Measurements from ENCODE around the gene SMURF2.
A peak's percentile ranks its signal among the peaks of the same experiment; 100 is the strongest.
"Not testable (repeated sequence)": the region's sequence is repeated elsewhere in the genome, so short reads cannot be mapped to it uniquely, and the experiment has no call there.

The SMURF2 gene

DNA sequence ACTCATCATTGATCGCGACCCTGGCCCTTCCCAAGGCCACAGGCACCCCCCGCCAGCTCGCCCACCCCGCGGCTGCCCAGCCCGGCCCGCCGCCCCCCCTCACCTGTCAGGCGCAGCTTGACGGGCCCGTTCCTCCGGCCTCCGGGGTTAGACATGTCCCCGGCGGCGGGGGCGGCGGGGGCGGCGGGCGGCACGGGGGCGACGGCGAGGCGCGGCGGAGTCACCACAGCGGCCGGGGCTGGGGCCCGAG lies 456 bp downstream of the SMURF2 start:
- H3K27ac Mint-ChIP-seq: peak overlapping the region; percentile 82 to 98 (median 96)
- peaks cover 5% of the 10 kb centered on the region for H3K36me3 Mint-ChIP-seq (ENCODE audit: low read depth)
- peak overlapping the region; percentile 99 to 100 (median 99) for H3K4me3 Mint-ChIP-seq
- H3K27me3 Mint-ChIP-seq (ENCODE audit: low read depth): no peaks in the 10 kb centered on the region
- H3K4me1 Mint-ChIP-seq: peaks cover 19% of the 10 kb centered on the region
- peaks cover 3% of the 10 kb centered on the region for H3K9me3 Mint-ChIP-seq
- TF ChIP-seq, protein P1, sequence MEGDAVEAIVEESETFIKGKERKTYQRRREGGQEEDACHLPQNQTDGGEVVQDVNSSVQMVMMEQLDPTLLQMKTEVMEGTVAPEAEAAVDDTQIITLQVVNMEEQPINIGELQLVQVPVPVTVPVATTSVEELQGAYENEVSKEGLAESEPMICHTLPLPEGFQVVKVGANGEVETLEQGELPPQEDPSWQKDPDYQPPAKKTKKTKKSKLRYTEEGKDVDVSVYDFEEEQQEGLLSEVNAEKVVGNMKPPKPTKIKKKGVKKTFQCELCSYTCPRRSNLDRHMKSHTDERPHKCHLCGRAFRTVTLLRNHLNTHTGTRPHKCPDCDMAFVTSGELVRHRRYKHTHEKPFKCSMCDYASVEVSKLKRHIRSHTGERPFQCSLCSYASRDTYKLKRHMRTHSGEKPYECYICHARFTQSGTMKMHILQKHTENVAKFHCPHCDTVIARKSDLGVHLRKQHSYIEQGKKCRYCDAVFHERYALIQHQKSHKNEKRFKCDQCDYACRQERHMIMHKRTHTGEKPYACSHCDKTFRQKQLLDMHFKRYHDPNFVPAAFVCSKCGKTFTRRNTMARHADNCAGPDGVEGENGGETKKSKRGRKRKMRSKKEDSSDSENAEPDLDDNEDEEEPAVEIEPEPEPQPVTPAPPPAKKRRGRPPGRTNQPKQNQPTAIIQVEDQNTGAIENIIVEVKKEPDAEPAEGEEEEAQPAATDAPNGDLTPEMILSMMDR (IDR thresholded peaks at IDR 0.05; ENCODE audit: unreplicated experiment in 3 of 3): no peak

DNA sequence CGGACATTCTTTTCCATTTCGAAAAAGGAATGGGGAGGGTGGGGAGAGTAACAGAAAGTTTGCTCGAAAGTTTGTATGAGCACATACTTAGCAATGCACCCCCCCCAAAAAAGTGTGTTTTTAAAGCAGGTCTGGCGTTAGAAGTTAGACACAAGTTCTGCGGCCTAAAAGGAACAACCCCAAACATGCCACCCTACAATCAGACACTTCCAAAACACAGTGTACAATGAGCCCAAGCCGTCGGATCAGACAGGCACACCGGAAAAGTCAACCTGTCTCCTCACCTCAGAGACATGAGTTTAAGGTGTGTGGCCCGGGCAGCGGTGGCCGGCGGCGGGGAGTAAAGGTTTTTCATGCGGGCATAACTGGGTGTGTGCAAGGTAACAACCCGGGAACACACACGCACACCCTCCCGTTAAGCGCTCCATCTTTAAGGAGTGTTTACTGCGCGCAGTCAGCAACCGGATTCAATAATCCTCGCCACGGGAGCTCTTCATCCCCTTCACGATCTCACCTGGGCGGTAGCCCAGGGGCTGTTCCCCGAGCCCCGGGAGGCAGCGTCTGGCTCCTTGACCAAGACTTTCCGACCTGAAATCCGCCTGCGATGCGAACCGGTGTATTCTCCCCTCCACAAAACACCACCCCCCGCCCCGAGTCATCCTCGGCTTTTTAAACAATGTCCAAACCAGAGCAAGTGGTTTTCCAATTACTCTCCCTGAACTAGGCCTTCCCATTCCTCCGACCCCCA lies 955 bp downstream of the SMURF2 start:
- not testable (repeated sequence) for H3K36me3 Mint-ChIP-seq (ENCODE audit: low read depth); H3K27me3 Mint-ChIP-seq (ENCODE audit: low read depth); H3K9me3 Mint-ChIP-seq
- peak overlapping the region; percentile 82 to 98 (median 96) for H3K27ac Mint-ChIP-seq
- H3K4me3 Mint-ChIP-seq: peak overlapping the region; percentile 99 to 100 (median 99)
- H3K4me1 Mint-ChIP-seq: peaks cover 19% of the 10 kb centered on the region

DNA sequence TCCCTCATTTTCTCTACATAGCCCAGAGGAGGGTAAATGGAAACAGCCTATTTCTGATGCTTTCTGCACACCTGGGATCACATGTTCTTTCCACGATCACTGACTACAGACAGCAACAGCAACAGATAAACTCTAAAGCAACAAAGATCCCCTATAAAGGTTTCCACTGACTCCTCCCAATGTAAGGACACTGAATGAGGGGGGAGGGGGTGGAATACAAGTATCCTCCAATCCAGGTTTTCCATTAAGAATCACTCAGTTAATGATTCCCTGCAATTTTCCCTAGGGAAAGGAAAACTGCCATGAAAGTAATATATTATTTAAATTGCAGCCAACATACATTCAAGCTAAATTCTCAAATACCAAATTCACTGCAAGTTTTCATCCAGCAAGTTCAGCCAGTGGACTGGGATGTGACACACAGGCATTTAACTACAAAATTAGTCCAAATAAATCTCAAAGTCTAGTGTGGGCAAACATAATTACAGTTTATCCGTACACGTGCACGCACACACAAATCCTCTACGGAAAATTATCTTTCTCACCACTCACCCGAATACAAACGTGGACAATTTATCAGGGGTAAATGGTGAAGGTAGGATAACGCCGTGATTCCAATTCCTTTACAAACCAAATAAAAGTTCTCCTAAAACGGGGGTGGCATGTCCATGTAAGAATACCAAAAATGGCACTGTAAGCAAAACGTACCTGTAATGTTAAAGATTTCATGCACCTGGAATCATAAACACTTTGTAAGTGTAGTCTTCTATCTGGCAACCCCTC lies 1.7 kb downstream of the SMURF2 start:
- H3K27ac Mint-ChIP-seq: peak overlapping the region; percentile 82 to 98 (median 96)
- peaks cover 12% of the 10 kb centered on the region for H3K36me3 Mint-ChIP-seq (ENCODE audit: low read depth)
- peak overlapping the region; percentile 99 to 100 (median 99) for H3K4me3 Mint-ChIP-seq
- not testable (repeated sequence) for H3K27me3 Mint-ChIP-seq (ENCODE audit: low read depth); H3K9me3 Mint-ChIP-seq
- peaks cover 19% of the 10 kb centered on the region for H3K4me1 Mint-ChIP-seq

DNA sequence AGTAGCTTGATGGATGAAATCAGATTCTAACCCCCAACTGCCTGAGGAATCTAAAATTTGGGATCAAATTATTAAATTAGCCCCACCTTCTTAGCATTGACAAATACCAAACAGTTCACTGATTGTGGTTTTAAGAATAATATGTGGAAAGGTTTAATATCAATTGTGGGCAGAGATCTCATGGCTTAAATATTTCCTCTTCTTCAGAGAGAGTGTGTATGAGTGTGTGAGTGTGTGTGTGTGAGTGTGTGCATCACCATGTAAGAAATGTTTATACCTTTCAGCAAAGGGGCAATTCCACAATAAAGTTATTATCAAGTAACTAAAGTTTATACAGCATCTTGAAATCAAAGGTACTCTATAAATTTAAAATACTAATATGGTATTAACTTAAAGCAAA lies 3.2 kb downstream of the SMURF2 start:
- H3K27ac Mint-ChIP-seq: peak overlapping the region in 1 of 3 experiments; percentile 17
- H3K27me3 Mint-ChIP-seq (ENCODE audit: low read depth): no peaks in the 10 kb centered on the region
- H3K9me3 Mint-ChIP-seq: peaks cover 3% of the 10 kb centered on the region
- peaks cover 19% of the 10 kb centered on the region for H3K4me1 Mint-ChIP-seq
- H3K36me3 Mint-ChIP-seq (ENCODE audit: low read depth): peaks cover 13% of the 10 kb centered on the region
- TF ChIP-seq, protein P1 (IDR thresholded peaks at IDR 0.05; ENCODE audit: unreplicated experiment in 3 of 3): no peak
- H3K4me3 Mint-ChIP-seq: peak overlapping the region; percentile 19 to 47 (median 27)

DNA sequence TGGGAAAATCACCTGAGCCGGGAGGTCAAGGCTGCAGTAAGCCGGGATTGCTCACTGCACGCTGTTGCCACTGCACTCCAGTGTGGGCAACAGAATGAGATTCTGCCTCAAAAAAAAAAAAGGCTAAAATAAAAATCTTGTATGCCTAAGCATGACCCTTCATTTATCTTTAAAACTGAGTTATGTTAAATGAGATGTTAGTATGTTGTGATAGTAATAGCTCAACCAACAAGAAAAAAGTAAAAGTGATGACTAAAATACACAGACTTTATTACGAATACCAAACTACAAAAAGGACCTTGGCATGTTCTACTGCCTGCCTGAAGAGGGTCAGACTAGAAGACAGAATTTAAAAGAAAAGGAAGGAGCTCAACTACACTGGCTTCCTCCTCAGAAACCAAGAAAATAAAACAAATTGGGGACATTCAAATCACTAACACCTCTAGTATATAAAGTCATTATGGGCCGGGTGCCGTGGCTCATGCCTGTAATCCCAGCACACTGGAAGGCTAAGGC lies 4.4 kb downstream of the SMURF2 start:
- TF ChIP-seq, protein P1 (IDR thresholded peaks at IDR 0.05; ENCODE audit: unreplicated experiment in 3 of 3): no peak

DNA sequence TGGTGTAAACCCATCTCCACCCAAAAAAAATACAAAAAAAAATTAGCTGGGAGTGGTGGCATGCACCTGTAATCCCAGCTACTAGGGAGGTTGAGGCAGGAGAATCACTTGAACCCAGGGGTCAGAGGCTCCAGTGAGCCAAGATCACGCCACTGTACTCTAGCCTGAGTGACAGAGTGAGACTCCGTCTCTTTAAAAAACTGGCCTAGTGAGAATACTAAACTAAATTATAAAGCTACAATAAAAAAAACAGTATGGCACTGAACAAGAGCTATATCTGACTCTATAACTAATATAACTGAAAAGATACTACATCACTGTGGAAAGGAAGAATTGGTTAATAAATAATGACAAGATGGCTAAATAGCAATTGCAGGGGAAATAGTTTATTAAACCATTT lies 6.4 kb downstream of the SMURF2 start:
- TF ChIP-seq, protein P1 (IDR thresholded peaks at IDR 0.05; ENCODE audit: unreplicated experiment in 3 of 3): no peak
- peaks cover 24% of the 10 kb centered on the region for H3K4me1 Mint-ChIP-seq
- H3K9me3 Mint-ChIP-seq: peaks cover 3% of the 10 kb centered on the region
- no peaks in the 10 kb centered on the region for H3K27me3 Mint-ChIP-seq (ENCODE audit: low read depth)
- peaks cover 16% of the 10 kb centered on the region for H3K36me3 Mint-ChIP-seq (ENCODE audit: low read depth)
- no peak overlapping the region for H3K27ac Mint-ChIP-seq
- no peak overlapping the region for H3K4me3 Mint-ChIP-seq

More for the DNA sequence above, 4.4 kb downstream of the SMURF2 start:
- Mint-ChIP-seq H3K9me3 (peaks cover 3% of the 10 kb centered on the region), H3K4me1 (peaks cover 19% of the 10 kb centered on the region), H3K27me3 (ENCODE audit: low read depth) (no peaks in the 10 kb centered on the region), H3K36me3 (ENCODE audit: low read depth) (peaks cover 16% of the 10 kb centered on the region), H3K4me3 (peak overlapping the region in 1 of 3 experiments; percentile 8), H3K27ac (no peak overlapping the region)
